ENCODE data around the gene DLG2.

DNA sequence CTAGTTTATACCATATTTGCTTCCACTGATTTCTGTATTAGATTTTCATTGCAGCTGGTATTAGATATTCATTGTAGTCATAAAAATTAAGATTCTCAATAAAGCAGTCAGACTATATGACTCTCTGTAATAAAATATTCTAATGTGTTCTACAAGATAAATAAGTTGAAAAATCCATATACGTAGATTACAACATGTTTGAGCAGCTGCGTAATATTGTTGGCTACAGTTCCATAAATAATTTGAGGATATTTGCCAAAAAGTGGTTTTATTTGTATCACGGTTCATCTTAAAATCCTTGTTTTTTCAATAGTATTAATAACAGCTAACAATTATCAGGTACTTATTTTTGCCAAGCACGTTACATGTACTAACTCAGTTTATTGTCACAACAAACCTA is 1672.4 kb downstream of the DLG2 start:
- no peak for TF ChIP-seq EP300 (IDR thresholded peaks at IDR 0.05)
- TF ChIP-seq, protein P1, sequence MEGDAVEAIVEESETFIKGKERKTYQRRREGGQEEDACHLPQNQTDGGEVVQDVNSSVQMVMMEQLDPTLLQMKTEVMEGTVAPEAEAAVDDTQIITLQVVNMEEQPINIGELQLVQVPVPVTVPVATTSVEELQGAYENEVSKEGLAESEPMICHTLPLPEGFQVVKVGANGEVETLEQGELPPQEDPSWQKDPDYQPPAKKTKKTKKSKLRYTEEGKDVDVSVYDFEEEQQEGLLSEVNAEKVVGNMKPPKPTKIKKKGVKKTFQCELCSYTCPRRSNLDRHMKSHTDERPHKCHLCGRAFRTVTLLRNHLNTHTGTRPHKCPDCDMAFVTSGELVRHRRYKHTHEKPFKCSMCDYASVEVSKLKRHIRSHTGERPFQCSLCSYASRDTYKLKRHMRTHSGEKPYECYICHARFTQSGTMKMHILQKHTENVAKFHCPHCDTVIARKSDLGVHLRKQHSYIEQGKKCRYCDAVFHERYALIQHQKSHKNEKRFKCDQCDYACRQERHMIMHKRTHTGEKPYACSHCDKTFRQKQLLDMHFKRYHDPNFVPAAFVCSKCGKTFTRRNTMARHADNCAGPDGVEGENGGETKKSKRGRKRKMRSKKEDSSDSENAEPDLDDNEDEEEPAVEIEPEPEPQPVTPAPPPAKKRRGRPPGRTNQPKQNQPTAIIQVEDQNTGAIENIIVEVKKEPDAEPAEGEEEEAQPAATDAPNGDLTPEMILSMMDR (IDR thresholded peaks at IDR 0.05) = no peak
- TF ChIP-seq POLR2A (IDR thresholded peaks at IDR 0.05) = no peak
- no peak for TF ChIP-seq POLR2AphosphoS5 (IDR thresholded peaks at IDR 0.05)

Data from suprapubic skin (tissue), 4 donors.